H1 (cell line): ENCODE results near the gene ZNF280C. TPM values are rescaled to one million over a fixed set of nuclear protein-coding genes. Genes with fewer than 3 reads are reported as not detected.
"Not testable (repeated sequence)": the region's sequence is repeated elsewhere in the genome, so short reads cannot be mapped to it uniquely, and the experiment has no call there.

ENCODE experiments used
- CTCF ChIA-PET: fragments of 300-600 bp; sonication (Branson Sonifier 250); formaldehyde crosslinking; loops from one replicate; lab custom pipeline; 2021; ENCODE audit not compliant: partially characterized antibody; lab: Charles Lee
- POLR2A ChIA-PET: fragments of 300-600 bp; sonication (Branson Sonifier 250); formaldehyde crosslinking; loops from one replicate; lab custom pipeline; 2021; ENCODE audit warnings: inconsistent platforms; ENCODE audit not compliant: partially characterized antibody; lab: Charles Lee
- DNase-seq, 2 experiments: peaks; one replicate each; pipeline versions ENCODE4 v3.0.0 to v3.0.0-alpha.2; 2010 to 2022; ENCODE audit warnings: low spot score in 2 of 2, low read depth in 1 of 2, mixed read lengths in 1 of 2
- FAIRE-seq: peaks from 2 replicates; lab custom pipeline; 2011; peaks lifted over from hg19 to GRCh38; lab: Jason Lieb, UNC
- H2AFZ ChIP-seq: 2 replicates; pipeline ENCODE4 v1.8.1; 2012; ENCODE audit warnings: low read length, inconsistent platforms
- H2AK5ac ChIP-seq: 2 replicates; pipeline ENCODE4 v1.6.1; 2013; ENCODE audit warnings: low read depth, low read length
- H2BK120ac ChIP-seq: replicated peaks from 2 replicates; pipeline ENCODE3; 2013; ENCODE audit warnings: low read depth, low read length, inconsistent platforms
- H2BK12ac ChIP-seq: 2 replicates; pipeline ENCODE4 v1.6.1; 2013; ENCODE audit warnings: low read depth, low read length
- H2BK15ac ChIP-seq: 2 replicates; pipeline ENCODE4 v1.6.1; 2013; ENCODE audit warnings: low read length
- H2BK20ac ChIP-seq: 2 replicates; pipeline ENCODE4 v1.6.1; 2013; ENCODE audit warnings: low read length
- H2BK5ac ChIP-seq: 2 replicates; pipeline ENCODE4 v1.6.1; 2013; ENCODE audit warnings: low read depth, low read length
- H3K14ac ChIP-seq: 2 replicates; pipeline ENCODE4 v1.6.1; 2013; ENCODE audit warnings: inconsistent platforms; ENCODE audit not compliant: insufficient read length
- H3K18ac ChIP-seq: 2 replicates; pipeline ENCODE4 v1.6.1; 2013; ENCODE audit warnings: low read length; ENCODE audit errors: extremely low read depth
- H3K23ac ChIP-seq: 2 replicates; pipeline ENCODE4 v1.6.1; 2013; ENCODE audit warnings: inconsistent platforms; ENCODE audit not compliant: insufficient read length
- H3K23me2 ChIP-seq: 2 replicates; pipeline ENCODE4 v1.6.1; 2013; ENCODE audit warnings: low read depth, low read length
- H3K27ac ChIP-seq: 2 replicates; pipeline ENCODE4 v1.6.1; 2011; ENCODE audit warnings: low read depth, low read length, inconsistent platforms
- H3K27me3 ChIP-seq, 4 experiments: replicated peaks in 1 of 4; 1 replicate in 1 of 4; 2 replicates in 3 of 4; pipeline versions ENCODE4 v1.6.1 to v1.8.1; 2011 to 2013; ENCODE audit warnings: low read length in 3 of 4, mild to moderate bottlenecking in 3 of 4, inconsistent platforms in 2 of 4, mixed read lengths in 2 of 4, moderate library complexity in 1 of 4; ENCODE audit not compliant: control insufficient read depth in 3 of 4, insufficient read depth in 3 of 4; ENCODE audit errors: extremely low read depth in 1 of 4
- H3K36me3 ChIP-seq, 4 experiments: 2 replicates each; pipeline versions ENCODE4 v1.6.1 to v1.8.1; 2011 to 2013; ENCODE audit warnings: mild to moderate bottlenecking in 4 of 4, low read length in 3 of 4, moderate library complexity in 2 of 4, control low read depth in 1 of 4, inconsistent platforms in 1 of 4; ENCODE audit not compliant: insufficient read depth in 4 of 4, control insufficient read depth in 2 of 4
- H3K4ac ChIP-seq: replicated peaks from 2 replicates; pipeline ENCODE3; 2013; ENCODE audit warnings: low read length, low read depth, mixed read lengths, inconsistent platforms; ENCODE audit not compliant: insufficient read length
- H3K4me1 ChIP-seq, 4 experiments: replicated peaks in 1 of 4; 1 replicate in 1 of 4; 2 replicates in 3 of 4; pipeline versions ENCODE4 v1.6.1 to v1.8.1; 2011 to 2013; ENCODE audit warnings: low read length in 3 of 4, inconsistent platforms in 2 of 4, mixed read lengths in 1 of 4; ENCODE audit not compliant: insufficient read depth in 4 of 4, control insufficient read depth in 3 of 4
- H3K4me2 ChIP-seq, 2 experiments: 2 replicates each; pipeline versions ENCODE4 v1.6.1 to v1.8.1; 2011 to 2013; ENCODE audit warnings: low read depth in 2 of 2, low read length in 2 of 2, control low read depth in 1 of 2, inconsistent platforms in 1 of 2, mild to moderate bottlenecking in 1 of 2; ENCODE audit not compliant: insufficient read depth in 1 of 2
- H3K4me3 ChIP-seq, 4 experiments: fragments of 200-600, 300-600 bp in 1 of 4; sonication (generic), shearing (Covaris generic), sonication (Bioruptor Twin) in 1 of 4; 2 replicates each; pipeline versions ENCODE4 v1.5.1 to v1.8.1; 2011 to 2016; ENCODE audit warnings: low read length in 4 of 4, low read depth in 3 of 4, control low read depth in 2 of 4, inconsistent platforms in 2 of 4, mild to moderate bottlenecking in 2 of 4, mixed read lengths in 1 of 4, moderate library complexity in 1 of 4; ENCODE audit not compliant: insufficient read depth in 2 of 4; ENCODE audit errors: extremely low read depth in 1 of 4
- H3K56ac ChIP-seq: replicated peaks from 2 replicates; pipeline ENCODE3; 2013; ENCODE audit warnings: low read depth, mild to moderate bottlenecking, mixed read lengths, low read length, inconsistent platforms; ENCODE audit not compliant: insufficient read length
- H3K79me1 ChIP-seq: 2 replicates; pipeline ENCODE4 v1.6.1; 2013; ENCODE audit warnings: low read depth, low read length, control low read depth
- H3K79me2 ChIP-seq, 2 experiments: 2 replicates each; pipeline versions ENCODE4 v1.6.1 to v1.8.1; 2012 to 2013; ENCODE audit warnings: low read length in 2 of 2, mild to moderate bottlenecking in 2 of 2, inconsistent platforms in 1 of 2; ENCODE audit not compliant: insufficient read depth in 2 of 2, control insufficient read depth in 1 of 2
- H3K9ac ChIP-seq, 4 experiments: replicated peaks in 1 of 4; 1 replicate in 1 of 4; 2 replicates in 3 of 4; pipeline versions ENCODE4 v1.6.1 to v1.8.1; 2011 to 2013; ENCODE audit warnings: low read depth in 3 of 4, low read length in 3 of 4, control low read depth in 2 of 4, mild to moderate bottlenecking in 2 of 4, moderate library complexity in 2 of 4, inconsistent platforms in 1 of 4; ENCODE audit errors: extremely low read depth in 1 of 4
- H3K9me3 ChIP-seq, 2 experiments: 2 replicates each; pipeline versions ENCODE4 v1.6.1 to v1.8.1; 2012 to 2013; ENCODE audit warnings: mild to moderate bottlenecking in 2 of 2, moderate library complexity in 2 of 2, control low read depth in 1 of 2, inconsistent platforms in 1 of 2, low read depth in 1 of 2, low read length in 1 of 2, mixed read lengths in 1 of 2; ENCODE audit not compliant: insufficient read depth in 2 of 2
- H4K20me1 ChIP-seq, 2 experiments: replicated peaks in 1 of 2; 2 replicates each; pipeline versions ENCODE3 to v1.8.1; 2011 to 2013; ENCODE audit warnings: inconsistent platforms in 2 of 2, low read length in 2 of 2, mild to moderate bottlenecking in 1 of 2; ENCODE audit not compliant: insufficient read depth in 2 of 2, control insufficient read depth in 1 of 2
- H4K5ac ChIP-seq: 2 replicates; pipeline ENCODE4 v1.6.1; 2013; ENCODE audit warnings: low read length, low read depth, mixed read lengths, inconsistent platforms; ENCODE audit not compliant: insufficient read length
- H4K8ac ChIP-seq: 2 replicates; pipeline ENCODE4 v1.8.0; 2013; ENCODE audit warnings: mild to moderate bottlenecking, moderate library complexity, low read length, inconsistent platforms; ENCODE audit not compliant: insufficient read depth; ENCODE audit errors: extremely low read depth
- H4K91ac ChIP-seq: replicated peaks from 2 replicates; pipeline ENCODE3; 2013; ENCODE audit warnings: low read length, mixed read lengths, inconsistent platforms; ENCODE audit not compliant: insufficient read length
- WGBS, 2 experiments: shearing (Covaris generic) in 1 of 2; methylation state at CpG; one replicate each; pipeline versions ENCODE4 v1.1.6 to v1.1.7; 2013 to 2015; ENCODE audit warnings: low lambda C conversion rate in 2 of 2, mixed read lengths in 2 of 2, inconsistent platforms in 1 of 2, low coverage in 1 of 2, missing lambda C conversion rate in 1 of 2; ENCODE audit not compliant: insufficient replicate concordance in 2 of 2, insufficient coverage in 1 of 2, insufficient read length in 1 of 2; ENCODE audit errors: extremely low coverage in 1 of 2, missing lambda C conversion rate in 1 of 2; 5-methylcytosine and 5-hydroxymethylcytosine counted together
- polyA plus RNA-seq, 7 experiments: library from polyadenylated mRNA; depleted of rRNA in 3 of 7; stranded (reverse) in 5 of 7; unstranded in 2 of 7; fragments of >200 nt in 5 of 7; fragments of 200-250 nt in 2 of 7; gene quantifications; 1 replicate in 5 of 7; 2 replicates in 1 of 7; 4 replicates in 1 of 7; pipeline versions ENCODE4 v1.2.1 to v1.2.3, GENCODE V29; 2011 to 2013; ENCODE audit warnings: missing spikeins in 2 of 7, mixed read lengths in 2 of 7
- total RNA-seq: library from RNA; stranded (reverse); fragmentation: NEBNext Ultra II Directional; extraction: Animal tissue kit (Norgen Biotek cat#: 25700); gene quantifications from 2 replicates; pipeline ENCODE4 v1.2.1, GENCODE V29; 2021

Gene ZNF280C
- total and polyA plus RNA-seq, 2 of the 8 experiments (the other 6 are each of a cell fraction or from before 2014, with no cell fraction given): 8.4 to 13.4 TPM

- CTCF ChIA-PET: not testable (repeated sequence)
Observed at GRCh38 chrX:130231184-130231583, 37.5 kb downstream of the ZNF280C start.

More at GRCh38 chrX:130231184-130231583, 37.5 kb downstream of the ZNF280C start:
- H3K23ac ChIP-seq, H3K27me3 ChIP-seq, H3K14ac ChIP-seq, H3K27ac ChIP-seq, FAIRE-seq, H3K9me3 ChIP-seq, H3K18ac ChIP-seq, POLR2A ChIA-PET, H3K4me1 ChIP-seq, H3K4ac ChIP-seq, H2AK5ac ChIP-seq, H3K79me1 ChIP-seq, H3K4me3 ChIP-seq, H4K8ac ChIP-seq, H3K23me2 ChIP-seq, H2BK20ac ChIP-seq, H4K20me1 ChIP-seq, H2BK12ac ChIP-seq, H3K79me2 ChIP-seq, H2BK5ac ChIP-seq, DNase-seq, H4K5ac ChIP-seq, H2AFZ ChIP-seq, H3K9ac ChIP-seq, H4K91ac ChIP-seq, H3K56ac ChIP-seq, H2BK15ac ChIP-seq, H2BK120ac ChIP-seq, H3K4me2 ChIP-seq: not testable (repeated sequence)
- peaks cover 0 to 56% (median 14%) of the 10 kb centered on the region in 4 experiments; a peak in 6 of 8 replicates for H3K36me3 ChIP-seq
- WGBS, 2 experiments: 86% methylated on average over 4 of the region's 4 CpGs; no CpG with 5 or more reads in 1 of the 2 experiments
